CD4-positive, alpha-beta T cell (primary cell): ENCODE results near the gene SERPINA6. TPM values are rescaled to one million over a fixed set of nuclear protein-coding genes. Genes with fewer than 3 reads are reported as not detected.

Experiments used
- ATAC-seq: fragments of 200-7000 bp; cut with Tn5 transposase; one replicate; pipeline ENCODE4 v1.10.0; 2022; ENCODE audit warnings: mild to moderate bottlenecking; ENCODE audit not compliant: poor library complexity
- CTCF ChIA-PET: fragments of 350-600 bp; sonication (Branson Sonifier 250); formaldehyde crosslinking; loops from one replicate; lab custom pipeline; 2021; ENCODE audit warnings: antibody characterized with exemption, inconsistent platforms; lab: Charles Lee
- POLR2A ChIA-PET: fragments of 350-600 bp; sonication (Branson Sonifier 250); formaldehyde crosslinking; loops from one replicate; lab custom pipeline; 2021; ENCODE audit warnings: antibody characterized with exemption, inconsistent platforms; lab: Charles Lee
- DNase-seq, 14 experiments: peaks; one replicate each; pipeline ENCODE4 v3.0.0-alpha.2; 2013 to 2020; ENCODE audit warnings: mixed read lengths in 2 of 14
- H3K27ac ChIP-seq, 2 donors: one replicate each; pipeline versions ENCODE4 v1.5.1 to v1.7.0; 2013; ENCODE audit warnings: low read length in 2 of 2, low read depth in 1 of 2, mild to moderate bottlenecking in 1 of 2
- H3K27me3 ChIP-seq, 2 experiments: 1 replicate in 1 of 2; 2 replicates in 1 of 2; pipeline versions ENCODE4 v1.6.1 to v1.7.0; 2013; ENCODE audit warnings: low read length in 2 of 2, control low read depth in 1 of 2, mild to moderate bottlenecking in 1 of 2, moderate library complexity in 1 of 2; ENCODE audit not compliant: insufficient read depth in 2 of 2, control insufficient read depth in 1 of 2
- H3K36me3 ChIP-seq: one replicate; pipeline ENCODE4 v1.6.1; 2013; ENCODE audit warnings: low read length, control low read depth; ENCODE audit not compliant: insufficient read depth
- H3K4me1 ChIP-seq: one replicate; pipeline ENCODE4 v1.6.1; 2013; ENCODE audit warnings: low read length, control low read depth; ENCODE audit not compliant: insufficient read depth
- H3K4me3 ChIP-seq: one replicate; pipeline ENCODE4 v1.5.1; 2013; ENCODE audit warnings: mild to moderate bottlenecking, low read length, moderate library complexity
- H3K9me3 ChIP-seq, 2 experiments: 1 replicate in 1 of 2; 2 replicates in 1 of 2; pipeline versions ENCODE4 v1.6.1 to v1.7.0; 2013; ENCODE audit warnings: low read length in 2 of 2, mild to moderate bottlenecking in 2 of 2, control low read depth in 1 of 2, moderate library complexity in 1 of 2; ENCODE audit not compliant: control insufficient read depth in 1 of 2, insufficient read depth in 1 of 2
- H3K27ac Mint-ChIP-seq: one replicate; pipeline ENCODE4 v1.8.0; 2020; ENCODE audit warnings: mixed read lengths
- H3K27me3 Mint-ChIP-seq: one replicate; pipeline ENCODE4 v1.8.0; 2021; ENCODE audit warnings: mixed read lengths
- H3K36me3 Mint-ChIP-seq: one replicate; pipeline ENCODE4 v1.8.0; 2021; ENCODE audit warnings: low read depth, mixed read lengths
- H3K4me1 Mint-ChIP-seq: one replicate; pipeline ENCODE4 v1.8.0; 2021; ENCODE audit warnings: low read depth, mixed read lengths
- H3K4me3 Mint-ChIP-seq: one replicate; pipeline ENCODE4 v1.8.0; 2020; ENCODE audit warnings: mild to moderate bottlenecking, mixed read lengths
- H3K9me3 Mint-ChIP-seq: one replicate; pipeline ENCODE4 v1.8.0; 2020; ENCODE audit warnings: mixed read lengths
- CTCF ChIP-seq: fragments of 200-600 bp; IDR thresholded peaks from one replicate; pipeline ENCODE4 v1.8.0; 2022; ENCODE audit warnings: antibody characterized with exemption, mild to moderate bottlenecking
- intact Hi-C, 2 experiments: fragments of 100-400 bp; cut with DNase I in 1 of 2; cut with micrococcal nuclease in 1 of 2; formaldehyde crosslinking; loops; one replicate each; pipeline versions ENCODE4 v1.15.1 to v1.9.0; 2023 to 2025; cut with DNase I, micrococcal nuclease
- total RNA-seq, 174 experiments: library from RNA in 2 of 174; stranded (reverse) in 2 of 174; gene quantifications; one replicate each; pipeline ENCODE4 v1.2.3 and lab custom pipeline; 2021 to 2026

The SERPINA6 gene
- total RNA-seq, 2 experiments from 2014 or later, result not detected

GRCh38 chr14:94368956-94369355 lies 45.8 kb upstream of the SERPINA6 start:
- Histone ChIP-seq H3K9me3 (peaks cover 0 to 5% of the 10 kb centered on the region in 2 experiments), H3K27me3 (no peaks in the 10 kb centered on the region), H3K27ac (no peak overlapping the region), H3K36me3 (no peaks in the 10 kb centered on the region), H3K4me3 (no peak overlapping the region), H3K4me1 (no peaks in the 10 kb centered on the region)
- H3K27ac Mint-ChIP-seq, result no peak overlapping the region
- no peak overlapping the region for H3K4me3 Mint-ChIP-seq
- ChIA-PET CTCF (no interaction called here), POLR2A (no interaction called here)
- ATAC-seq (no peak), DNase-seq (no peak)
- H3K27me3 Mint-ChIP-seq, result no peaks in the 10 kb centered on the region
- H3K4me1 Mint-ChIP-seq, result no peaks in the 10 kb centered on the region
- H3K9me3 Mint-ChIP-seq, result no peaks in the 10 kb centered on the region
- intact Hi-C loops, result no loop called here
- no peak for TF ChIP-seq CTCF
- H3K36me3 Mint-ChIP-seq, result no peaks in the 10 kb centered on the region

GRCh38 chr14:94368243-94368590 lies 45.1 kb upstream of the SERPINA6 start:
- ChIA-PET CTCF (no interaction called here), POLR2A (no interaction called here)
- intact Hi-C loops, result no loop called here
- H3K36me3 ChIP-seq, result no peaks in the 10 kb centered on the region
- Mint-ChIP-seq H3K27ac (no peak overlapping the region), H3K36me3 (no peaks in the 10 kb centered on the region), H3K27me3 (no peaks in the 10 kb centered on the region), H3K4me3 (no peak overlapping the region), H3K4me1 (no peaks in the 10 kb centered on the region), H3K9me3 (no peaks in the 10 kb centered on the region)
- H3K9me3 ChIP-seq, result peaks cover 0 to 5% of the 10 kb centered on the region in 2 experiments
- H3K27ac ChIP-seq, result no peak overlapping the region
- no peak for DNase-seq
- no peaks in the 10 kb centered on the region for H3K27me3 ChIP-seq
- TF ChIP-seq CTCF, result no peak
- H3K4me3 ChIP-seq, result no peak overlapping the region
- no peak for ATAC-seq
- no peaks in the 10 kb centered on the region for H3K4me1 ChIP-seq

GRCh38 chr14:94367347-94368242 lies 44.5 kb upstream of the SERPINA6 start:
- peaks cover 5% of the 10 kb centered on the region for H3K27me3 Mint-ChIP-seq
- DNase-seq (peak in 2 of 14 experiments; percentile 30 to 42), ATAC-seq (no peak)
- H3K27ac Mint-ChIP-seq, result no peak overlapping the region
- no peaks in the 10 kb centered on the region for H3K36me3 Mint-ChIP-seq
- Histone ChIP-seq H3K4me3 (no peak overlapping the region), H3K4me1 (no peaks in the 10 kb centered on the region), H3K9me3 (peaks cover 0 to 5% of the 10 kb centered on the region in 2 experiments), H3K27ac (no peak overlapping the region), H3K36me3 (no peaks in the 10 kb centered on the region), H3K27me3 (no peaks in the 10 kb centered on the region)
- no peak for TF ChIP-seq CTCF
- no peaks in the 10 kb centered on the region for H3K4me1 Mint-ChIP-seq
- ChIA-PET POLR2A (no interaction called here), CTCF (no interaction called here)
- no peak overlapping the region for H3K4me3 Mint-ChIP-seq
- no peaks in the 10 kb centered on the region for H3K9me3 Mint-ChIP-seq
- intact Hi-C loops, result no loop called here
